Lung (tissue), 12 donors: ENCODE measurements around the gene PHAX. TPM values are rescaled to one million over a fixed set of nuclear protein-coding genes. Genes with fewer than 3 reads are reported as not detected.

ENCODE experiments used
- ATAC-seq: fragments of 200-7000 bp; cut with Tn5 transposase; one replicate; pipeline ENCODE4 v1.9.1; 2020; ENCODE audit warnings: moderate number of reproducible peaks; ENCODE audit not compliant: insufficient read depth, low FRiP score
- DNase-seq, 3 donors: peaks; one replicate each; pipeline ENCODE4 v3.0.0-alpha.2; 2013 to 2017
- H3K27ac ChIP-seq, 2 donors: one replicate each; pipeline ENCODE4 v1.5.1; 2013; ENCODE audit warnings: mild to moderate bottlenecking in 2 of 2, moderate library complexity in 2 of 2, control low read depth in 1 of 2, inconsistent platforms in 1 of 2, low read depth in 1 of 2, low read length in 1 of 2
- H3K27me3 ChIP-seq, 3 donors: one replicate each; pipeline ENCODE4 v1.5.1; 2013; ENCODE audit warnings: low read length in 2 of 3; ENCODE audit not compliant: control insufficient read depth in 3 of 3, insufficient read depth in 3 of 3
- H3K36me3 ChIP-seq, 4 donors: one replicate each; pipeline ENCODE4 v1.5.1; 2013; ENCODE audit warnings: low read length in 4 of 4, mild to moderate bottlenecking in 1 of 4, moderate library complexity in 1 of 4; ENCODE audit not compliant: control insufficient read depth in 4 of 4, insufficient read depth in 4 of 4
- H3K4me1 ChIP-seq, 5 donors: one replicate each; pipeline ENCODE4 v1.5.1; 2013; ENCODE audit warnings: low read length in 5 of 5, mild to moderate bottlenecking in 2 of 5, moderate library complexity in 1 of 5; ENCODE audit not compliant: control insufficient read depth in 5 of 5, insufficient read depth in 5 of 5
- H3K4me3 ChIP-seq: one replicate; pipeline ENCODE4 v1.5.1; 2013; ENCODE audit warnings: mild to moderate bottlenecking, control low read depth, moderate library complexity
- H3K9ac ChIP-seq, 2 donors: one replicate each; pipeline ENCODE4 v1.5.1; 2013; ENCODE audit warnings: low read length in 2 of 2, control low read depth in 1 of 2; ENCODE audit not compliant: insufficient read depth in 1 of 2
- H3K9me3 ChIP-seq, 4 donors: one replicate each; pipeline ENCODE4 v1.5.1; 2013; ENCODE audit warnings: low read length in 3 of 4, mild to moderate bottlenecking in 1 of 4, moderate library complexity in 1 of 4; ENCODE audit not compliant: control insufficient read depth in 4 of 4, insufficient read depth in 3 of 4
- CTCF ChIP-seq: IDR thresholded peaks from 2 replicates; pipeline ENCODE4 v1.5.1; 2012; ENCODE audit warnings: mild to moderate bottlenecking; ENCODE audit errors: control extremely low read depth, extremely low read depth
- WGBS, 2 donors: extraction: QIAGEN DNeasy Blood & Tissue Kit; methylation state at CpG; one replicate each; pipeline ENCODE4 v1.1.7; 2013; 5-methylcytosine and 5-hydroxymethylcytosine counted together
- polyA plus RNA-seq, 2 donors: library from polyadenylated mRNA; stranded (reverse); fragments of 200-250 nt; gene quantifications; one replicate each; pipeline ENCODE4 v1.2.1, GENCODE V29; 2013
- total RNA-seq, 2 donors: library from RNA; depleted of rRNA in 1 of 2; stranded (reverse); fragments of >200 nt in 1 of 2; gene quantifications; one replicate each; pipeline ENCODE4 v1.2.1, GENCODE V29; 2014 to 2021
- donor health status: control.
- donor health status: control.
- donor health status: Bipolar disorder and iron deficiency.
- donor health status: healthy.
- donor health status: DM: yes; HTN: yes; CAD: no.

The PHAX gene
- total and polyA plus RNA-seq, 4 donors, result 12.8 to 57.3 (median 18.0) TPM

GRCh38 chr5:126587551-126588390, 13.0 kb upstream of the PHAX start:
- H3K27me3 ChIP-seq, result no peaks in the 10 kb centered on the region
- no peak for DNase-seq
- H3K4me3 ChIP-seq, result no peak overlapping the region
- H3K9me3 ChIP-seq, result no peaks in the 10 kb centered on the region
- no peak for ATAC-seq
- H3K9ac ChIP-seq, result no peak overlapping the region
- H3K36me3 ChIP-seq, result peaks cover 3 to 18% (median 10%) of the 10 kb centered on the region in 4 donors
- no peak overlapping the region for H3K27ac ChIP-seq
- peaks cover 0 to 4% (median 2%) of the 10 kb centered on the region in 5 donors for H3K4me1 ChIP-seq
- WGBS, 2 donors, result 90 to 94% methylated on average over 9 of the region's 9 CpGs
- TF ChIP-seq CTCF, result no peak

GRCh38 chr5:126589536-126590297, 11.0 kb upstream of the PHAX start:
- H3K9ac ChIP-seq, result no peak overlapping the region
- no peak for ATAC-seq
- H3K36me3 ChIP-seq, result peaks cover 3 to 12% (median 6%) of the 10 kb centered on the region in 4 donors
- peaks cover 2 to 17% (median 14%) of the 10 kb centered on the region in 5 donors for H3K4me1 ChIP-seq
- no peak overlapping the region for H3K4me3 ChIP-seq
- H3K27me3 ChIP-seq, result no peaks in the 10 kb centered on the region
- no peak overlapping the region for H3K27ac ChIP-seq
- no peak for TF ChIP-seq CTCF
- 97 to 98% methylated on average over 28 of the region's 28 CpGs for WGBS, 2 donors
- DNase-seq, result no peak
- H3K9me3 ChIP-seq, result no peaks in the 10 kb centered on the region

GRCh38 chr5:126591549-126591948, 9.2 kb upstream of the PHAX start:
- no peaks in the 10 kb centered on the region for H3K9me3 ChIP-seq
- no peak overlapping the region for H3K9ac ChIP-seq
- no peak for ATAC-seq
- H3K36me3 ChIP-seq, result peaks cover 3 to 9% (median 6%) of the 10 kb centered on the region in 4 donors
- WGBS, 2 donors, result 96 to 100% methylated on average over 1 of the region's 1 CpG
- H3K27ac ChIP-seq, result no peak overlapping the region
- no peak overlapping the region for H3K4me3 ChIP-seq
- H3K27me3 ChIP-seq, result no peaks in the 10 kb centered on the region
- no peak for TF ChIP-seq CTCF
- no peak for DNase-seq
- peaks cover 2 to 17% (median 14%) of the 10 kb centered on the region in 5 donors for H3K4me1 ChIP-seq
